NCI-H1417 treated with DMSO at 0.1 percent for 48 hours (cell line): ENCODE measurements around the gene B4GALT7.
A peak's percentile ranks its signal among the peaks of the same experiment; 100 is the strongest.
"Not testable (repeated sequence)": the region's sequence is repeated elsewhere in the genome, so short reads cannot be mapped to it uniquely, and the experiment has no call there.

Experiments
- DNase-seq: peaks from one replicate; lab custom pipeline; 2025; lab: John Stamatoyannopoulos, UW

The B4GALT7 gene, protein sequence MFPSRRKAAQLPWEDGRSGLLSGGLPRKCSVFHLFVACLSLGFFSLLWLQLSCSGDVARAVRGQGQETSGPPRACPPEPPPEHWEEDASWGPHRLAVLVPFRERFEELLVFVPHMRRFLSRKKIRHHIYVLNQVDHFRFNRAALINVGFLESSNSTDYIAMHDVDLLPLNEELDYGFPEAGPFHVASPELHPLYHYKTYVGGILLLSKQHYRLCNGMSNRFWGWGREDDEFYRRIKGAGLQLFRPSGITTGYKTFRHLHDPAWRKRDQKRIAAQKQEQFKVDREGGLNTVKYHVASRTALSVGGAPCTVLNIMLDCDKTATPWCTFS

GRCh38 chr5:177599731-177600507, at the start of gene B4GALT7:
Gene B4GALT7, plus strand, starts transcription at chr5:177600132. Its CDS starts 79 bp downstream, at chr5:177600211.
- DNase-seq: no peak

GRCh38 chr5:177552839-177553455, 47.0 kb upstream of the B4GALT7 start:
- DNase-seq: no peak

DNA sequence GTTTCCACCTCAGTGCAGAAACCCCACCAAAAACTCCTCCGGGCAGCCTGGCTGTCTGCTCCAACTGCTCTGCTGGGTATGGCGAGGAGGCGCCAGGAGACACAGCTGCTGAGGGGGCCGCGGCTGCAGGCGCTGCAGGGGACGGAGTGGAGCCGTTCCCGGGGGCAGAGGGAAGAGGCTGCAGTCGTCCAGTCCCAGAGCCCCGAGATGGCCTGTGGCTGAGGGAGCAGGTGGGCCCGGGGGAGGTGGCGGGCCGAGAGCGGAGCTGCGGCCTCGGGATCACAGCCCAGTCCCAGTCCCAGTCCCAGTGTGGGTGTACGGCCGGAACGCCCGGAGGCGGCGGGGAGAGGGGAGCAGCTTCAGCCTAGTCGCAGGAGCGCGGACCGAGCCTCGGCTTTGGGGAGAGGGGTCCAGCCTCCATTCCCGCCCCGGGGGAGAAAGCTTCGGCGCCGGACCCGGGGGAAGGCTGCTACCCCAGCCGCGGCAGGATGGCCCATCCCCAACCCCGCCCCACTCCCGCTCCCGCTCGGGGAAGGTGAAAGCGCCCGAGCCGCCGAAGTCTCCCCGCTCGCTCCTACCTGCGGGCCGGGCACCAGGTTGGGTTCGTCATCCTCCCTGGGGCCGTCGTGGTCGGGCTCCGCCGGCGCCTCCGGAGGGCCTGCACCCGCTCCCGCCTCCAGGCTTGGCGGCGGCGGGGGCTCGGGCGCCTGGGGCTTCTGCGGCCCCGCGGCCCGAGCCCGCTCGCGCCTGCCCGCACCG, 46.1 kb upstream of the B4GALT7 start:
- DNase-seq: no peak

DNA sequence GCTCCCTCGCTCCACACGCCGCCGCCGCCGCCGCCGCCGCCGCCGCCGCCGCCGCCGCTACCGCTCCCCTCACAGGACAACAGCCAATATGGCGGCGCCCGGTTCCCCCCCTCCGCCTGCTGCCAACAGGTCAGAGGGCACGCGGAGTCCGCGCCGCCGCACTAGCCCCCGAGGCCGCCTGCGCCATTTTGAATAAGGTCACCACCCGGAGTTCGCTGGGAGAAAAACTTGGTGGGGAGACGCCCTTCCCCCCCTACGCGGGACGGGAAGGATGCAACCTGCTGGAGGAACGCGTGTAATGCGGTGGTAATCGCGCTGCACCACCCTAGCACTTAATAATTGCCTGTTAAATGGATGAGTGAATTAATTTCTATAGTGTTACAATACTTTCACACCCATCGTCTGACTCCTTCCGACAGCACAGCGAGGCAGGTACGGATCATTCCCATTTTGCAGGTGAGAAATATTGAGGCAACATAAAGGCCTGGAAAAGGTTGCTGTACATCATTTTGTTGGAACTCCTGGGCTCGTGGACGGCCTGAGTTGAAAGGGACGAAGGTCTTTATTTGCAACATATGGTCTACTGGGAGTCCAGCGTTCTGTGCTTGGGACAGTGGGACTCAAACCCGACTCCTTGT, 45.3 kb upstream of the B4GALT7 start, which contains the start of gene FAM193B:
Gene FAM193B (minus strand): TSS at position 90 of the 638 bp plus-strand sequence. CDS start 105 bp downstream, outside the sequence.
- DNase-seq: peak; percentile 32

GRCh38 chr5:177555228-177555627, 44.7 kb upstream of the B4GALT7 start:
- no peak for DNase-seq

DNA sequence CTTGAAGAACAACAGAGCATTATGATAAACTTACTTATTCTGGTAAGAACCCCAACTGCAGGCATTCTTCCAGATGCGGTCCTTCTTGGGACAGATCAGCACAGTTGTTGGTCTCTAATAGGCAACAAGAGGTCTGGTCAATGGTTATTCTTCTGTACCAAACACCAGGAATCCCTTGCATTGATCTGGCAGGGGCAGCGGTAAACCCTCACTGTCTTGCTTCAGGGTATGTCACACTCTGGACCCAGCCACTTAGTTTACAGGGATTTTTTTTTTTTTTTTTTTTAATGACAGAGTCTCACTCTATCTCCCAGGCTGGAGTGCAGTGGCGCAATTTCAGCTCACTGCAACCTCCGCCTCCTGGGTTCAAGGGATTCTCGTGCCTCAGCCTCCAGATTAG, 44.3 kb upstream of the B4GALT7 start:
- no peak for DNase-seq

GRCh38 chr5:177557041-177557647, 42.8 kb upstream of the B4GALT7 start:
- no peak for DNase-seq

- no peak for DNase-seq
Measured at GRCh38 chr5:177557796-177558195, 42.1 kb upstream of the B4GALT7 start.

- not testable (repeated sequence) for DNase-seq
Measured at GRCh38 chr5:177559446-177559941, 40.4 kb upstream of the B4GALT7 start.

GRCh38 chr5:177565046-177565445, 34.9 kb upstream of the B4GALT7 start:
- no peak for DNase-seq

- no peak for DNase-seq
Measured at GRCh38 chr5:177568326-177568725, 31.6 kb upstream of the B4GALT7 start.

GRCh38 chr5:177569894-177570293, 30.0 kb upstream of the B4GALT7 start:
- DNase-seq: no peak

DNA sequence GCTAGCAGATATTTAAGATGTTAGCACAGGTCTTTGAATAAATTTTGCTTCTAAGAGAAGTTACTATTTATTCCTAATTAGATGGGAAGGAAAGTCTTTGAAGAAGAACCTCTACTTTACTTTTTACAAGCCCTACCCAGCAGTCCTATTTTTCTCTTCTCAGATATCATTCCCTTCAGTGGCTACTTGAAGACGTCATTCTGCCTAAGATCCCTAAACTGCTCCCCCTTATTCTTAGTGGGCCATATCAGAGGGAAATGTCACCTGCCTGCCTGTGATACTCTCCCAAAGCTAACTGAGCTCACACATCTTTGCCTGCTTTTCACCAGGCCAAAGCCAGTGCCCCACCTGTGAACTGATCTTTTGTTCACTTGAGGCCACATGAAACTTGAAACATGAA, 24.4 kb upstream of the B4GALT7 start:
- DNase-seq: no peak

DNA sequence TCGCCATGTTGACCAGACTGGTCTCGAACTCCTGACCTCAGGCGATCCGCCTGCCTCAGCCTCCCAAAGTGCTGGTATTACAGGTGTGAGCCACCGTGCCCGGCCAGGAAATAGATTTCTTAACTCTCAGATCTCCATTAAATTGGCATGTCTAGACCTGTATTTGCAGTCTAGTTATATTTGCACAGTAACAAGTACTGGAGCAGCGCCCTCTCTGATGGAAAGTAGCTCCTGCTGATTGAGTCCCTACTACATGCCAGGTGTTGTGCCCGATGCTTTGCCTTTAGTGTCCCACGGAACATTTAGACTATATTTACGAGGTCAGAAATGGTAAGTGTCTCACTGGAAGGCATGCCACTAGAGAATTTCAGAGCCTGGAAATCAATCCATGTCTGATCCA, 23.8 kb upstream of the B4GALT7 start:
- no peak for DNase-seq

- no peak for DNase-seq
Measured at GRCh38 chr5:177578316-177578715, 21.6 kb upstream of the B4GALT7 start.

DNA sequence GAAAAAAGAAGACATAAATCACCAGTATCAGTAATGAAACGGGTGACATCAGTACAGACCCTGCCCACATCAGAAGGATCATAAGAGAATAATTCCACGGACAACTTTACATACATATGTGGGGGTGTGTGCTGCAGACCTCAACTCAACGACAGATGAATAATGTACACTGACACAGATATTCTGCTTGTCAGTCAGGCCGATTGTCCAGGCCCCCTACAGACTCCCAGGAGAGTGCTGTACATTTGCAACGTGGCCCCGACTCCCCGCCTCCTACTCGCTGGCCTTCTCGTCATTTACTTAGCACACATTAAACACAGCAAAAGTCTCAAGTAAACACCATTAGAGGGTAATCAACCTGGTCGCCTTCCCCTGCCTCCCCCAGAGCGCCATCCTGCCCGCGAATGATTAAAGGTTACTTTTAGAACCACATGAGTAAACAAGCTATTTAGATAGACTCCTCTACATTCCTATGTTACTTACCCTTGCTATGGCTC, 11.5 kb upstream of the B4GALT7 start:
- no peak for DNase-seq

- DNase-seq: no peak
Measured at GRCh38 chr5:177590406-177590805, 9.5 kb upstream of the B4GALT7 start.

GRCh38 chr5:177591690-177592009, 8.3 kb upstream of the B4GALT7 start:
- no peak for DNase-seq

DNA sequence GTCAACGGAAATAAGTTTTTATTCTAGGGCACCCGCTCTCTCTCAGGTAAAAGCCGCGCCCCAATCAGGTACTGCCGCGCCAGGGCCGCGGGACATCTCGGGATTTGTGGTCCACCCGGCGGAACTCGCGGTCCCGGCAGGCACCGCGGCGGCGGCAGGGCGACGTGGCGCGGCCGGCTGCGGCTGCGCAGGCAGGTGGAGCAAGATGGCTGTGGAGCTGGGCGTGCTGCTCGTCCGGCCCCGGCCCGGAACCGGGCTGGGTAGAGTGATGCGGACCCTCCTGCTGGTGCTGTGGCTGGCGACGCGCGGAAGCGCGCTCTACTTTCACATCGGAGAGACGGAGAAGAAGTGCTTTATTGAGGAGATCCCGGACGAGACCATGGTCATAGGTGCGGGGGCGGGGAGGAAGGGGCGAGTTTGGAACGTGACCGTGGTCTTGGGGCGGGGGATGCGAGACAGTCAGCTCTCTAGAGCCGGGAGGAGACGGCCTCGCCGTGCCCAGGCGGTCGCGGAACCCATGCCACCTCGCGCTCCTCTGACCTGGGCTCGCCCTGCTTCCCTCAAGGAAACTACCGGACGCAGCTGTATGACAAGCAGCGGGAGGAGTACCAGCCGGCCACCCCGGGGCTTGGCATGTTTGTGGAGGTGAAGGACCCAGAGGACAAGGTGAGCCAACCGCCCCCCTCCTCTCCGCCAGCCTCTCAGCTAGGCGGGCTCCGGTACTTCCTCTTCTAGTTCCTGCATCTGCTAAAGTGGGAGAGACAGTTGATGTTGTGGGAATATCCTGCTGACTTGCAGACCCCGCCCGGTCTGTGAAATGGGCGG, 7.7 kb upstream of the B4GALT7 start, which contains the start of gene TMED9:
Gene TMED9 (plus strand): TSS at position 194 of the 825 bp plus-strand sequence. CDS start 12 bp downstream, at position 206.
- DNase-seq: no peak

GRCh38 chr5:177592905-177593304, 7.0 kb upstream of the B4GALT7 start:
- no peak for DNase-seq
